HG03097 (cell line): ENCODE results near the gene TFCP2.
"Not testable (repeated sequence)": the region's sequence is repeated elsewhere in the genome, so short reads cannot be mapped to it uniquely, and the experiment has no call there.

Source experiments
- ATAC-seq: cut with Tn5 transposase; IDR thresholded peaks from one replicate; pipeline ENCODE4 v1.9.1; 2021; ENCODE audit not compliant: unreplicated experiment, low FRiP score

Gene TFCP2

GRCh38 chr12:51086933-51087332 is 86.0 kb downstream of the TFCP2 start:
- no peak for ATAC-seq

DNA sequence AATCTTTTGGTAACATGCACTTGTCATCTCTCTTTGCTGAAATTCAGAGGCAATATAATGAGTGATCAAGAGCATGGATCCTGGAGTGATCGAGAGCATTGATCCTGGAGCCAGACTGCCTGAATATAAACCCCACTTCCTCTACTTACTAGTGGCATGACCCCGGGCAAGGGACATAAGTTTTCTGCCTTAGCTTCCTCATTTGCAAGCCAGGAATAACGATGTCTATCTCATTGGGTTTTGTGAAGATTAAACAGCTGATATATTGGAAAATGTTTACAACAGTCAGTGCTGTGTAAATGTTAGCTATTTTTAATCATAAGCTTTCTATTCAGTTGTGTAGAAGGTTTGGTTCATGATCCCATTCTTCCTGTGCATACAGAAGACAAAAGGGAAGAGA is 87.2 kb downstream of the TFCP2 start:
- no peak for ATAC-seq

DNA sequence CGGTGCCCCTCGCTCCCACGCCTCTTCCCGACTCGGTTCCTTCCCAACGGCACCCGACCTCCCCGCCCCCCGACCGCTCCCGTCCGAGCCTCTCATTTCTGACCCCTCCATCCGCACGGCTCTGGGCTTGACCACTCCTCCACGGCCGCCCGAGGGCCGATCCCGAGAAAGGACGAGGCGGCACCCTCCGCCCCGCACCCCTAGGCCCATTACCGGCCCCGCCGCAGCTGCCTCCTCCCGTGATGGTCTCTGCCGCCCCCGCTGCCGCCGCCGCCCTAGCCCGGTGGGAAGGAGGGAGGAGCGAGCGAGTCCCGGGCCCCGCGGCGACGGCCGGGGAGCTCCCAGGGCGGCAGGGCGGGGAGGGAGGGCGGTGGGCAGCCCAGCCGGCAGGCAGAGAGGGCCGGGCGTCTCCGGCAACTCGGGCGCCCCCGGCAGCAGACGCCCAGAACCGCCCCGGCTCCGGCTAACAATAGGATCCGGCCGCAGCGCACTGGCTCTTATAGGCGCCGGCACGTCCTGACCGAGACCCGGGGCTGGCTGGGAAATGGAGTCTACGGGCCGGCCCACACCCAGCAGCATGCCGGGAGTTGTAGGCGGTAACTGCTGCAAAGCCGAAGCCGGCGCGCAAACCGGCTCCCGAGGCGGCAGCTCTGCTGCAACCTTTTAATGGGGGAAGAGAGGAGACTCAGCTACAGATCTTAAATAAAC is 89.7 kb downstream of the TFCP2 start, which contains the start of gene CSRNP2:
Gene CSRNP2, minus strand, starts transcription at position 471 of the 708 bp plus-strand sequence. CDS start 7,035 bp downstream, outside the sequence.
- peak; percentile 97 for ATAC-seq

- no peak for ATAC-seq
Measured at GRCh38 chr12:51082561-51083125, 90.3 kb downstream of the TFCP2 start.

GRCh38 chr12:51081421-51081820 is 91.5 kb downstream of the TFCP2 start:
- ATAC-seq: no peak

DNA sequence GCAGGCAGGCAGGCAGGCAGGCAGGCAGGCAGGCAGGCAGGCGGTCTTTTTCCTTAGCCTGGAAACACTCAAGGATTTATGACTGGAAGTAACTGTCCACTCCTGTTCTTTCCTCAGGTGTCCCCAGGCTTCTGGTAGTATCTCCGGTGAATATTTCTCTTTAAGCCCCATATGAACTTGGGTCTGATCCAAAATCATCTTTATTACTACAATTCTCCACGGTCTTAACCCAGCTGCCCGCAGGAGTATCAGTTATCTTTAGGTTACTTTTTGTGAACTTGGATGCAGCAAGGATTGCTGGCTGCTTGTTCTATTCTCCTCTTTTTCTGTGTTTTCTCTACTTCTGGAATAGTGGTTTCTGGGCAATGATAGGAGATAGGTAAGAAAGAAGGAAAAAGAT is 92.8 kb downstream of the TFCP2 start:
- no peak for ATAC-seq

DNA sequence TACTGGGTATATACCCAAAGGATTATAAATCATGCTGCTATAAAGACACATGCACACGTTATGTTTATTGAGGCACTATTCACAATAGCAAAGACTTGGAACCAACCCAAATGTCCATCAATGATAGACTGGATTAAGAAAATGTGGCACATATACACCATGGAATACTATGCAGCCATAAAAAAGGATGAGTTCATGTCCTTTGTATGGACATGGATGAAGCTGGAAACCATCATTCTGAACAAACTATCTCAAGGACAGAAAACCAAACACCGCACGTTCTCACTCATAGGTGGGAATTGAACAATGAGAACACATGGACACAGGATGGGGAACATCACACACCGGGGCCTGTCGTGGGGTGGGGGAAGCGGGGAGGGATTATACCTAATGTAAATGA is 94.1 kb downstream of the TFCP2 start:
- not testable (repeated sequence) for ATAC-seq

DNA sequence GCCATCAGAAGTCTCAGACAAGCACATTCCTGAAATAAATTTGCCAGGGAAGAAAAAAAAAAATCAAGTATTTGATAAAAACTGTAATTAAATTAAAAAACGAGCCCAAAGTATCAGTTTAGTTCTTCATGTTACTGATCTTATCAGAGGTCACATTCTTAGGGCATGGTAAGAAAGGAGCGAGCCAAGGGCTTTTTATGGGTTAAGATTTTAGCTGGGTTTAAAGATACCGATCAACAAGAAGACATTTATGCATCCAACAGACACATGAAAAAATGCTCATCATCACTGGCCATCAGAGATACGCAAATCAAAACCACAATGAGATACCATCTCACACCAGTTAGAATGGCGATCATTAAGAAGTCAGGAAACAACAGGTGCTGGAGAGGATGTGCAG is 94.6 kb downstream of the TFCP2 start:
- ATAC-seq: not testable (repeated sequence)

- no peak for ATAC-seq
Measured at GRCh38 chr12:51077930-51078329, 95.0 kb downstream of the TFCP2 start.

DNA sequence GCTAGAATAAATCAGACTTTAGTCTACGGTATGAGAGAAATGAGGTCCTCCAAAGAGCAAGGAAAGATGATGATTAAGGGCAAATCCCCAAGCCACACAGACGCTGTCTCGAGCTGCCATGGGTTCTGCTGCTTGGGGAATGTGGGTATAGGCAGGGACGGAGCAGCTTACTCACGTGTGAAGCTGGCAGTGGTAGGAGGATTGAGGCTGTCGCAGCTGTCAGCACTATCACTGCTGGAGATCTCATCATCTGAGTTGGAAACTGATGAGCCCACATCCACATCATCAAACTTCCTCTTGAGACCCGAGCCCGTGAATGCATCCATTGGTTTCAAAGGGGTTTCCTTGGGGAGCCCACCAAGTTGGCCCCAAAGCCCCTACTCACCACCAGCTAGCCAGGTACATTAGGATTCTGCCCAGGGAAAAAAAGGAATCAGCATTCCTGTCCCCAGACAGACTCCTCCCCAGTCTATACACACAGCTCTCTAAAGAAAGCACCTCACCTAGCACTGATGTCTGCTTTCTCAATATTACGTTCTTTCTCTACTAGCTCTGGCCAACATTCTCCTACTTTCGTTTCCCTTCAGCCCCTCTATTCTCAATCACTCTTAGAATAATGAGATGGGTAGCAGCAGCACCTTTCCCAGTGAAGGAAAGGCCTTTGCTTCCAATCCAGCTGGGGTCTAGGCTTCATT is 96.6 kb downstream of the TFCP2 start:
- ATAC-seq: no peak

DNA sequence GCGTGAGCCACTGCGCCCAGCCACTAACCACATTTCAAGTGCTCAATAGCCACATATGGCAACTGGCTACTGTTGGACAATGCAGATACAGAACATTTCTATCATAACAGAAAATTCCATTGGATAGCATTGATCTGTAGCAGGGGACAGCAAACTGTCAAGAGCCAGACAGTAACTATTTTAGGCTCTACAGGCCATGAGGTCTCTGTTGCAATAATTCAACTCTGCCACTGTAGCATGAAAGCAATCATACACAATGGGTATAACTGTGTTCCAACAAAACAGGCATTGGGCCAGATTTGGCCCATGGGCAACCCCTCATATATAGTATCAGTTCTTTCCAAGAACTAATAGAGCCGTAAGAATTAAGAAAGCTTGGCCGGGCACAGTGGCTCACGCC is 97.5 kb downstream of the TFCP2 start:
- no peak for ATAC-seq

DNA sequence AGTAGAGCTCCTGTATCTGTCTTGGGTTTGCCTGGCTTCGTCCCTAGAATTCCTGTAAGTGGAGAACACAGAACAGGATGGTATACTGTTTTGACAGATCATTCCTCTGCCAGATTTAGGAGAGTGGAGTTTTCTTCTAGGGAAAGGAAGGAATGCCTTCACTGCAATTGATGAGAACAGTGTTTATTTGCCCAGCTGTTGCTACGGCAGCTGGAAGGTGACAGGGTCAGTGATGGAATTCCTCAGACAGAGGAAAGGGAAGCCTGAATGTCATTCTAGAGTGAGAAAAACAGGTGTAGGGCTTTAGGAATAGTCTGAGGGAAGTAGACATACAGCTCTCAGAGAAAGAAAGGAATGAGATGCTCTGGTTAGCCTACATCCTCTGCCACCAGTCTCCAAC is 101.3 kb downstream of the TFCP2 start:
- no peak for ATAC-seq

GRCh38 chr12:51070004-51070403 is 102.9 kb downstream of the TFCP2 start:
- ATAC-seq: no peak

DNA sequence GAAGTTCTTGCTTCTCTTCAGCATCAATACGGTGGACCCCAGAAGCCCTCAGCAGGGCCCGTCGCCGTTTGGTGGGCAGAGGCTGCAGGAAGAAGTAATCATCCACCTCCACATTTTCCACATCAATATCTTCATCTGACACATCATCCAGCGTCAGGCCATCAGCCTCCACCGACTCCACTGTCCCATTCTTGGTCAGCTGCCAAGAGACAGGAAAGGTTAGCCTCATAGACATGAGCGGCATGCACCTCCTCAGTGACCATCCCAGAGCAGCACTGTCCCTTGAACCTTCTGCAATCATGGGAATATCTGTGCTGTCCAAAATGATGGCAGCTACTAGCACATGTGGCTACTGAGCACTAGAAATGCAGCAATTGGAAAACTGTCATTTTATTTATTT is 105.2 kb downstream of the TFCP2 start:
- ATAC-seq: no peak

DNA sequence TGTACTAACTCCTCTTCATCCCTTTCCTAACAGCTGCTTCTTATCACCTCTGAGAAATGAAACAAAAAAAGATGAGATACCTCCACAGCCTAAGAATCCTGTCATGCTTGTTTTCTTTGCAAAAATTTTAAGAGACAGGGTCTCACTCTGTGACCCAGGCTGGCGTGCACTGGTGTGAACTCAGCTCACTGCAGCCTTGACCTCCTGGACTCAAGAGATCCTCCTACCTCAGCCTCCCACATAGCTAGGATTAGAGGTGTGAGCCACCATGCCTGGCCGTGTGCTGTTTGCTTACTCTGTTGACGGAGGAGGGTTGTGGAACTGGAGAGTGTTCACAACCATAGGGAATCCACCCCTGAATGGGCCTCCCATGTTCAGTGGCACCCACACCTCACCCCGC is 105.7 kb downstream of the TFCP2 start:
- no peak for ATAC-seq

GRCh38 chr12:51065530-51065929 is 107.4 kb downstream of the TFCP2 start:
- ATAC-seq: no peak

DNA sequence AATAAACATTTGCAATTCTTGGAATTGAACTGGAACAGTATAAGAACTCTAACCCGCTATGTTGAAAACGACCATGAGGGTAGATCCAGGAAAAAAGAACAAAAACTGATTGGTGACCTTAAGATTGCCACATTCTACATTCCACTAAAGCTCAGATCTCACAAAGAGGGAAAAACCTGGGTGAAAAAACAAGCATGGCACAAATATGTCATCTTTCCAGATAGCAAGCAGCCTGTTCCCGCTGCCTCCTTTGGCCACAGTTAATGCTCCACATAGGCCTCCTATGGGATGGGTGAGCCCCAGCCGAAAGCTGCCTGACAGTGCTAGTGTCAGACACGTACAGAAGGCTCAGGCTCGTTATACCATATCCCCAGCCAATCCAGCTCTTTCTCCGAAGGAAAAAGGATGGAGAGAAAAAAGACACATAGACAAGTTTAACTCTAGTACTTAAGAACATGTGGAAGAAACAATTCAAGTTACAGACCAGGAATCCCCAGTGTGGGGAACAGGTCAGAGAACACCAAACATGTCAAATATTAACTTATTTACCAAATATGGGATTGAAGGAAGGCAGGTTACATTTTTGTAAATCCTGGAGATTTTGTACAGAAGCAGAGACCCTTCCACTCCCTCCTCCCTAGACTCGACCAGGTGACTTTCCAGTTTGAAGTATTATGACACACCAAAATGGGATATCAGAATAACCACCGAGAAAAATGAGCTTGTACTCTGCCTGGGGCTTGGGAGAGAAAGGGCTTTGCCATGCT is 110.1 kb downstream of the TFCP2 start:
- ATAC-seq: no peak

GRCh38 chr12:51059086-51059485 is 113.8 kb downstream of the TFCP2 start:
- ATAC-seq: no peak

GRCh38 chr12:51056242-51056641 is 116.7 kb downstream of the TFCP2 start:
- no peak for ATAC-seq

GRCh38 chr12:51055060-51055459 is 117.9 kb downstream of the TFCP2 start:
- ATAC-seq: no peak

GRCh38 chr12:51051787-51052186 is 121.1 kb downstream of the TFCP2 start:
- no peak for ATAC-seq
